AG04450 (cell line): Measurements from ENCODE around the gene SHC3. TPM values are rescaled to one million over a fixed set of nuclear protein-coding genes. Genes with fewer than 3 reads are reported as not detected.
A peak's percentile ranks its signal among the peaks of the same experiment; 100 is the strongest.

Experiments
- CTCF ChIA-PET: fragments of 300-600, 350-600 bp; formaldehyde crosslinking; extraction: SDS; loops from one replicate; lab custom pipeline; 2022; ENCODE audit warnings: antibody characterized with exemption, inconsistent platforms; lab: Charles Lee
- POLR2A ChIA-PET: fragments of 350-600 bp; formaldehyde crosslinking; extraction: SDS; loops from one replicate; lab custom pipeline; 2021; ENCODE audit warnings: antibody characterized with exemption, inconsistent platforms; lab: Yijun Ruan, JAX
- DNase-seq: peaks from one replicate; pipeline ENCODE4 v3.0.0-alpha.2; 2011; ENCODE audit warnings: low read depth, low spot score
- H3K27ac ChIP-seq: one replicate; pipeline ENCODE4 v1.5.1; 2012; ENCODE audit warnings: low read depth, low read length, control low read depth
- H3K27me3 ChIP-seq: one replicate; pipeline ENCODE4 v1.6.0; 2012; ENCODE audit warnings: low read length; ENCODE audit not compliant: control insufficient read depth, insufficient read depth
- H3K4me3 ChIP-seq: 2 replicates; pipeline ENCODE4 v1.5.1; 2011; ENCODE audit warnings: mild to moderate bottlenecking, low read depth, low read length, control low read depth
- H3K9me3 ChIP-seq: 2 replicates; pipeline ENCODE4 v1.5.1; 2012; ENCODE audit warnings: low read length; ENCODE audit not compliant: control insufficient read depth, insufficient read depth
- CTCF ChIP-seq: IDR thresholded peaks from 2 replicates; pipeline ENCODE4 v1.5.1; 2011; ENCODE audit warnings: low read depth, low read length, control low read depth, inconsistent platforms
- polyA plus RNA-seq: library from polyadenylated mRNA; depleted of rRNA; stranded (reverse); fragments of >200 nt; gene quantifications from 2 replicates; pipeline ENCODE4 v1.2.3, GENCODE V29; 2011

The SHC3 gene
- polyA plus RNA-seq, 1 experiment, result 4.3 TPM

GRCh38 chr9:89037891-89038290 is 140.7 kb downstream of the SHC3 start:
- Histone ChIP-seq H3K27me3 (no peaks in the 10 kb centered on the region), H3K27ac (peak overlapping the region; percentile 69), H3K4me3 (no peak overlapping the region), H3K9me3 (0 out of 2 replicates have a peak, but pooled peaks cover 2% of the 10 kb centered on the region)
- CTCF ChIA-PET, result no interaction called here
- POLR2A ChIA-PET, result interaction anchor here (0.8 kb wide), 1 partner anchor 12 kb away, joined by 8 read pairs; no protein-coding TSS in a partner anchor
- no peak for TF ChIP-seq CTCF
- no peak for DNase-seq

- H3K9me3 ChIP-seq, result 0 out of 2 replicates have a peak, but pooled peaks cover 2% of the 10 kb centered on the region
- TF ChIP-seq CTCF, result no peak
- DNase-seq, result no peak
- POLR2A ChIA-PET, result no interaction called here
- H3K27me3 ChIP-seq, result no peaks in the 10 kb centered on the region
- CTCF ChIA-PET, result no interaction called here
- H3K4me3 ChIP-seq, result no peak overlapping the region
- H3K27ac ChIP-seq, result no peak overlapping the region
Measured at GRCh38 chr9:89037346-89037745, 141.3 kb downstream of the SHC3 start.

GRCh38 chr9:89036891-89037290 is 141.7 kb downstream of the SHC3 start:
- CTCF ChIA-PET, result no interaction called here
- DNase-seq, result no peak
- Histone ChIP-seq H3K27ac (no peak overlapping the region), H3K9me3 (0 out of 2 replicates have a peak, but pooled peaks cover 2% of the 10 kb centered on the region), H3K27me3 (no peaks in the 10 kb centered on the region), H3K4me3 (no peak overlapping the region)
- TF ChIP-seq CTCF, result no peak
- POLR2A ChIA-PET, result no interaction called here

- DNase-seq, result no peak
- POLR2A ChIA-PET, result no interaction called here
- CTCF ChIA-PET, result no interaction called here
Measured at GRCh38 chr9:89036383-89036782, 142.2 kb downstream of the SHC3 start.

GRCh38 chr9:89032661-89033060 is 146.0 kb downstream of the SHC3 start:
- H3K4me3 ChIP-seq, result no peak overlapping the region
- no peak overlapping the region for H3K27ac ChIP-seq
- no peaks in the 10 kb centered on the region for H3K9me3 ChIP-seq
- no peak for TF ChIP-seq CTCF
- no peaks in the 10 kb centered on the region for H3K27me3 ChIP-seq
- POLR2A ChIA-PET, result no interaction called here
- DNase-seq, result no peak
- CTCF ChIA-PET, result no interaction called here

More at GRCh38 chr9:89036383-89036782, 142.2 kb downstream of the SHC3 start:
- Histone ChIP-seq H3K4me3 (no peak overlapping the region), H3K27ac (no peak overlapping the region), H3K27me3 (no peaks in the 10 kb centered on the region), H3K9me3 (0 out of 2 replicates have a peak, but pooled peaks cover 2% of the 10 kb centered on the region)
- TF ChIP-seq CTCF, result no peak
